H1 (cell line): ENCODE data around the gene SLC5A2. TPM values are rescaled to one million over a fixed set of nuclear protein-coding genes. Genes with fewer than 3 reads are reported as not detected.

Experiments
- HDAC2 ChIP-seq, 2 experiments: fragments of 300-600 bp in 1 of 2; sonication (generic) in 1 of 2; IDR thresholded peaks; 2 replicates each; pipeline ENCODE4 v1.6.1; 2011 to 2012; ENCODE audit warnings: low read depth in 2 of 2, low read length in 2 of 2, mild to moderate bottlenecking in 2 of 2, moderate library complexity in 2 of 2, borderline replicate concordance in 1 of 2, inconsistent platforms in 1 of 2
- POLR2A ChIP-seq, 2 experiments: IDR thresholded peaks; 1 replicate in 1 of 2; 2 replicates in 1 of 2; pipeline ENCODE4 v1.6.1; 2011; ENCODE audit warnings: low read depth in 2 of 2, low read length in 2 of 2, mild to moderate bottlenecking in 2 of 2; ENCODE audit errors: control extremely low read depth in 1 of 2
- POLR2AphosphoS5 ChIP-seq: IDR thresholded peaks from 2 replicates; pipeline ENCODE4 v1.6.1; 2011; ENCODE audit warnings: low read depth, low read length
- RBBP5 ChIP-seq: IDR thresholded peaks from 2 replicates; pipeline ENCODE4 v1.7.1; 2012; ENCODE audit warnings: low read depth, mild to moderate bottlenecking, inconsistent platforms, low read length, moderate library complexity, borderline replicate concordance
- RFX5 ChIP-seq: IDR thresholded peaks from 2 replicates; pipeline ENCODE4 v1.6.1; 2011; ENCODE audit warnings: low read depth, low read length, improper control_type of control experiment, borderline replicate concordance
- SIN3A ChIP-seq, 2 experiments: IDR thresholded peaks in 1 of 2; conservative IDR thresholded peaks in 1 of 2; 2 replicates each; pipeline ENCODE4 v1.6.1; 2011 to 2012; ENCODE audit warnings: low read length in 2 of 2, improper control_type of control experiment in 1 of 2, low read depth in 1 of 2, mild to moderate bottlenecking in 1 of 2
- TCF12 ChIP-seq: IDR thresholded peaks from 2 replicates; pipeline ENCODE4 v1.6.1; 2011; ENCODE audit warnings: low read depth, mild to moderate bottlenecking, low read length
- YY1 ChIP-seq: IDR thresholded peaks from 2 replicates; pipeline ENCODE4 v1.6.1; 2011; ENCODE audit warnings: low read depth, mild to moderate bottlenecking, low read length
- polyA plus RNA-seq, 7 experiments: library from polyadenylated mRNA; depleted of rRNA in 3 of 7; stranded (reverse) in 5 of 7; unstranded in 2 of 7; fragments of >200 nt in 5 of 7; fragments of 200-250 nt in 2 of 7; gene quantifications; 1 replicate in 5 of 7; 2 replicates in 1 of 7; 4 replicates in 1 of 7; pipeline versions ENCODE4 v1.2.1 to v1.2.3, GENCODE V29; 2011 to 2013; ENCODE audit warnings: missing spikeins in 2 of 7, mixed read lengths in 2 of 7
- total RNA-seq: library from RNA; stranded (reverse); fragmentation: NEBNext Ultra II Directional; extraction: Animal tissue kit (Norgen Biotek cat#: 25700); gene quantifications from 2 replicates; pipeline ENCODE4 v1.2.1, GENCODE V29; 2021

Gene SLC5A2
- total and polyA plus RNA-seq, 2 of the 8 experiments (the other 6 are each of a cell fraction or from before 2014, with no cell fraction given): 0.56 to 4.4 TPM

GRCh38 chr16:31461921-31462804 is 20.8 kb upstream of the SLC5A2 start (continued):
- TF ChIP-seq RBBP5: no peak
- no peak for TF ChIP-seq POLR2AphosphoS5
- no peak for TF ChIP-seq SIN3A (conservative IDR thresholded peaks at IDR 0.05 in 1 of 2, IDR thresholded peaks at IDR 0.05 in 1 of 2; ENCODE audit: low read depth in 1 of 2, low read length in 2 of 2)
- TF ChIP-seq YY1: no peak
- TF ChIP-seq TCF12: no peak
- no peak for TF ChIP-seq HDAC2 (IDR thresholded peaks at IDR 0.05; ENCODE audit: borderline replicate concordance in 1 of 2, low read depth in 2 of 2, low read length in 2 of 2)
- no peak for TF ChIP-seq POLR2A (IDR thresholded peaks at IDR 0.05; ENCODE audit: control extremely low read depth in 1 of 2, low read depth in 2 of 2, low read length in 2 of 2)
- TF ChIP-seq RFX5: no peak
